Endothelial cell of umbilical vein (primary cell): ENCODE data around the gene DNAH6. TPM values are rescaled to one million over a fixed set of nuclear protein-coding genes. Genes with fewer than 3 reads are reported as not detected.

ENCODE experiments used
- BruUV-seq: library from RNA; stranded (reverse); fragments of 400-500 nt; replicated peaks from 2 replicates; lab custom pipeline; 2021; lab: Mats Ljungman, UMichigan
- CTCF ChIA-PET: fragments of 300-600, 350-600 bp; sonication (Branson Sonifier 250); formaldehyde crosslinking; loops from one replicate; lab custom pipeline; 2021; ENCODE audit warnings: antibody characterized with exemption, inconsistent platforms; lab: Charles Lee
- POLR2A ChIA-PET: fragments of 300-600, 350-600 bp; sonication (Branson Sonifier 250); formaldehyde crosslinking; loops from one replicate; lab custom pipeline; 2021; ENCODE audit warnings: antibody characterized with exemption, inconsistent platforms; lab: Charles Lee
- DNase-seq: peaks from one replicate; pipeline ENCODE4 v3.0.0-alpha.2; 2011; ENCODE audit warnings: low read depth, low spot score
- FAIRE-seq: peaks from 2 replicates; lab custom pipeline; 2011; peaks lifted over from hg19 to GRCh38; lab: Jason Lieb, UNC
- H2AFZ ChIP-seq: 2 replicates; pipeline ENCODE4 v1.6.0; 2012; ENCODE audit warnings: low read depth, low read length, control low read depth, inconsistent platforms
- H3K27ac ChIP-seq: 2 replicates; pipeline ENCODE4 v1.5.1; 2011; ENCODE audit warnings: low read depth, mild to moderate bottlenecking, control low read depth, low read length, moderate library complexity; ENCODE audit not compliant: insufficient read depth
- H3K27me3 ChIP-seq, 2 experiments: 2 replicates each; pipeline versions ENCODE4 v1.6.0 to v1.6.1; 2011; ENCODE audit warnings: low read length in 2 of 2, mixed read lengths in 1 of 2; ENCODE audit not compliant: control insufficient read depth in 2 of 2, insufficient read depth in 2 of 2
- H3K36me3 ChIP-seq, 2 experiments: 2 replicates in 1 of 2; 3 replicates in 1 of 2; pipeline ENCODE4 v1.5.1; 2011; ENCODE audit warnings: low read length in 2 of 2, mild to moderate bottlenecking in 1 of 2, moderate library complexity in 1 of 2; ENCODE audit not compliant: control insufficient read depth in 2 of 2, insufficient read depth in 2 of 2; ENCODE audit errors: extremely low read depth in 1 of 2
- H3K4me1 ChIP-seq: 3 replicates; pipeline ENCODE4 v1.5.1; 2011; ENCODE audit warnings: mild to moderate bottlenecking, low read length; ENCODE audit not compliant: control insufficient read depth, insufficient read depth; ENCODE audit errors: extremely low read depth
- H3K4me2 ChIP-seq: 2 replicates; pipeline ENCODE4 v1.6.1; 2011; ENCODE audit warnings: low read length, control low read depth, mixed read lengths; ENCODE audit not compliant: insufficient read depth
- H3K4me3 ChIP-seq, 3 experiments: fragments of 200-600 bp in 1 of 3; sonication (generic), shearing (Covaris generic) in 1 of 3; replicated peaks in 1 of 3; 2 replicates each; pipeline ENCODE4 v1.5.1; 2011 to 2016; ENCODE audit warnings: control low read depth in 3 of 3, low read length in 3 of 3, mild to moderate bottlenecking in 2 of 3, inconsistent platforms in 1 of 3, low read depth in 1 of 3, moderate library complexity in 1 of 3; ENCODE audit not compliant: insufficient read depth in 1 of 3
- H3K79me2 ChIP-seq: 2 replicates; pipeline ENCODE4 v1.6.0; 2012; ENCODE audit warnings: low read length, inconsistent platforms; ENCODE audit not compliant: control insufficient read depth, insufficient read depth
- H3K9ac ChIP-seq: replicated peaks from 2 replicates; pipeline ENCODE3; 2011; ENCODE audit warnings: low read length, control low read depth; ENCODE audit not compliant: insufficient read depth; ENCODE audit errors: extremely low read depth
- H3K9me1 ChIP-seq: replicated peaks from 3 replicates; pipeline ENCODE4 v1.6.0; 2011; ENCODE audit warnings: mild to moderate bottlenecking, low read length; ENCODE audit not compliant: control insufficient read depth, insufficient read depth; ENCODE audit errors: extremely low read depth
- H3K9me3 ChIP-seq: replicated peaks from 2 replicates; pipeline ENCODE4 v1.5.1; 2012; ENCODE audit warnings: low read length, inconsistent platforms; ENCODE audit not compliant: control insufficient read depth, insufficient read depth
- H4K20me1 ChIP-seq: replicated peaks from 2 replicates; pipeline ENCODE3; 2011; ENCODE audit warnings: mild to moderate bottlenecking, low read length; ENCODE audit not compliant: control insufficient read depth, insufficient read depth; ENCODE audit errors: extremely low read depth
- CTCF ChIP-seq, 2 donors: IDR thresholded peaks; 1 replicate in 1 of 2; 2 replicates in 1 of 2; pipeline ENCODE4 v1.5.1; 2011; ENCODE audit warnings: low read length in 2 of 2, mild to moderate bottlenecking in 2 of 2, moderate library complexity in 2 of 2, control low read depth in 1 of 2, inconsistent platforms in 1 of 2, low read depth in 1 of 2; ENCODE audit not compliant: insufficient read depth in 1 of 2; ENCODE audit errors: extremely low read depth in 1 of 2
- EZH2 ChIP-seq: IDR thresholded peaks from 2 replicates; pipeline ENCODE4 v1.6.1; 2012; ENCODE audit warnings: borderline replicate concordance, low read depth, mild to moderate bottlenecking, moderate library complexity, low read length, inconsistent platforms; ENCODE audit not compliant: severe bottlenecking
- FOS ChIP-seq: IDR thresholded peaks from 2 replicates; pipeline ENCODE4 v1.6.1; 2011; ENCODE audit warnings: mild to moderate bottlenecking, low read length, moderate library complexity, borderline replicate concordance; ENCODE audit not compliant: insufficient read depth
- GATA2 ChIP-seq: IDR thresholded peaks from 2 replicates; pipeline ENCODE4 v1.7.0; 2011; ENCODE audit warnings: low read depth, mild to moderate bottlenecking, moderate library complexity, mixed read lengths, low read length; ENCODE audit not compliant: insufficient read length, insufficient read depth
- JUN ChIP-seq: IDR thresholded peaks from 2 replicates; pipeline ENCODE4 v1.6.1; 2011; ENCODE audit warnings: borderline replicate concordance, low read depth; ENCODE audit not compliant: insufficient read length, insufficient read depth
- MAX ChIP-seq: IDR thresholded peaks from 2 replicates; pipeline ENCODE4 v1.6.1; 2011; ENCODE audit not compliant: insufficient read depth, insufficient read length
- MYC ChIP-seq: IDR thresholded peaks from one replicate; pipeline ENCODE4 v1.6.1; 2011; ENCODE audit warnings: mild to moderate bottlenecking, low read depth, low read length
- POLR2A ChIP-seq: IDR thresholded peaks from 2 replicates; pipeline ENCODE4 v1.6.1; 2012; ENCODE audit warnings: low read depth, mild to moderate bottlenecking, control low read depth, low read length
- POLR2AphosphoS5 ChIP-seq: IDR thresholded peaks from 2 replicates; pipeline ENCODE4 v1.6.1; 2012; ENCODE audit warnings: low read depth, mild to moderate bottlenecking, control low read depth, low read length, moderate library complexity; ENCODE audit not compliant: insufficient read depth
- dilution Hi-C: fragments of 300-500 bp; cut with MboI; formaldehyde crosslinking; loops from one replicate; pipeline ENCODE4 v1.15.0; 2019; ENCODE audit warnings: low sequenced_read_pairs; ENCODE audit not compliant: extremely low pct_ligation_motif_present
- intact Hi-C: fragments of 100-400 bp; cut with micrococcal nuclease; formaldehyde crosslinking; loops from one replicate; pipeline ENCODE4 v1.10.0; 2022
- polyA plus RNA-seq, 4 experiments: library from polyadenylated mRNA; depleted of rRNA in 3 of 4; stranded (reverse) in 3 of 4; unstranded in 1 of 4; fragments of >200 nt; gene quantifications; 2 replicates each; pipeline versions ENCODE4 v1.2.1 to v1.2.3, GENCODE V29; 2011 to 2012; ENCODE audit warnings: missing spikeins in 1 of 4
- total RNA-seq: library from RNA; stranded (reverse); gene quantifications from 2 replicates; pipeline ENCODE4 v1.2.3, GENCODE V29; 2021

The DNAH6 gene
- total and polyA plus RNA-seq, 2 donors (not counting 3 experiments of a cell fraction or from before 2014, with no cell fraction given): 0.24 TPM; not detected in 1

GRCh38 chr2:84481702-84482101 is 34.6 kb upstream of the DNAH6 start:
- dilution Hi-C loops (no loop called here), intact Hi-C loops (no loop called here)
- Histone ChIP-seq H3K9me3 (no peaks in the 10 kb centered on the region), H3K9ac (no peak overlapping the region), H3K4me2 (no peak overlapping the region), H3K27me3 (peaks cover 0 to 3% of the 10 kb centered on the region in 2 experiments), H3K79me2 (no peaks in the 10 kb centered on the region), H3K36me3 (no peaks in the 10 kb centered on the region), H2AFZ (no peak overlapping the region), H3K4me1 (no peaks in the 10 kb centered on the region), H3K27ac (no peak overlapping the region), H3K9me1 (no peaks in the 10 kb centered on the region), H3K4me3 (no peak overlapping the region), H4K20me1 (no peaks in the 10 kb centered on the region)
- POLR2A ChIA-PET: no interaction called here
- no peak for DNase-seq
- CTCF ChIA-PET: no interaction called here
- TF ChIP-seq FOS (no peak), EZH2 (no peak), GATA2 (no peak)
- no TSS peak for BruUV-seq
- FAIRE-seq: no peak

GRCh38 chr2:84482603-84483002 is 33.7 kb upstream of the DNAH6 start:
- Histone ChIP-seq H4K20me1 (no peaks in the 10 kb centered on the region), H3K4me3 (no peak overlapping the region), H3K27ac (no peak overlapping the region), H2AFZ (no peak overlapping the region), H3K9me1 (no peaks in the 10 kb centered on the region), H3K9ac (no peak overlapping the region), H3K4me1 (no peaks in the 10 kb centered on the region), H3K79me2 (no peaks in the 10 kb centered on the region), H3K27me3 (peaks cover 0 to 3% of the 10 kb centered on the region in 2 experiments), H3K9me3 (no peaks in the 10 kb centered on the region), H3K36me3 (no peaks in the 10 kb centered on the region), H3K4me2 (no peak overlapping the region)
- intact Hi-C loops: no loop called here
- DNase-seq: no peak
- TF ChIP-seq CTCF (IDR thresholded peaks at IDR 0.05; ENCODE audit: extremely low read depth in 1 of 2, insufficient read depth in 1 of 2, low read depth in 1 of 2, low read length in 2 of 2) (no peak), POLR2AphosphoS5 (no peak), FOS (no peak), EZH2 (no peak), JUN (no peak), POLR2A (no peak), GATA2 (no peak), MAX (no peak), MYC (no peak)
- no TSS peak for BruUV-seq
- dilution Hi-C loops: no loop called here
- FAIRE-seq: no peak
- POLR2A ChIA-PET: no interaction called here
- CTCF ChIA-PET: interaction anchor here (0.6 kb wide), 1 partner anchor 12 kb away, joined by 3 read pairs; no protein-coding TSS in a partner anchor
